ENCODE data around the gene SLC4A2.

The SLC4A2 gene

DNA sequence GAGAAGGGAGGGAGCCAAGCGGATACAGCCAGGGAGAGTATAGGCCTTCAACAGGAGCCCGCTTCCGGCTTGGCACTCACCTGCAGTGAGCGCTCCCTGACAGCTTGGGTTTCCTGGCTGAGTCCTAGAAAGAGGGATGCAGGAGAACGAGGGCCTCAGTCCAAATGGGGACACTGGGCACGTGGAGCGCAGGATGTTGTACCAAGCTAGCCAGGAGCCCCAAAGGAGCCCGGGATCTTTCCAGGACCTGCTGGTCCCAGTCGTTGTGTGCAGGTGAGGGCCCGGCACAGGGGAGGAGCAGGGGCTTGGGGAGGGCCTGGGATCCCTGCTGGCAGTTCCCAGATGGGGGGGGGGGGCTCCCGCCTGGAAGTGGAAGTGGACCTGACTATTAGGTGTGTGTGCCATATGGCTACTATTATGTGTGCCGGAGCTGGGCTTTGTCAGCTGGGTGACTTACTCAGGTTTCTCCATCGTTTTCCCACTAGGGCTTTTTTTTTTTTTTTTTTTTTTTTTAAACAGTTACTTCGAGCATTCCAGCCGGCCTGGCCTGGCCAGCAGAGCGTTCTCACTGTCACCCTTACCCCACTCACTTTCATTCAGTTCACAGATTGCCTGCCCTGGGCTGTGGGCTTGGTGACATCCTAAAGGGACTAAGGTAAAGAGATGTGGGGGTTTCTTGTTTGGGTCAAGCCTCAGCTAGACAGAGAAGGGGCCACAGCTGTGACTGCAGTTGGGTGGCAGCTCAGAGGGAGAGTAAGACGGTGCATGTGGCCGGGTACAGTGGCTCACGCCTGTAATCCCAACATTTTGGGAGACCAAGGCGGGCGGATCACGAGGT lies 30.7 kb downstream of the SLC4A2 start:
- ATAC-seq, result no peak

DNA sequence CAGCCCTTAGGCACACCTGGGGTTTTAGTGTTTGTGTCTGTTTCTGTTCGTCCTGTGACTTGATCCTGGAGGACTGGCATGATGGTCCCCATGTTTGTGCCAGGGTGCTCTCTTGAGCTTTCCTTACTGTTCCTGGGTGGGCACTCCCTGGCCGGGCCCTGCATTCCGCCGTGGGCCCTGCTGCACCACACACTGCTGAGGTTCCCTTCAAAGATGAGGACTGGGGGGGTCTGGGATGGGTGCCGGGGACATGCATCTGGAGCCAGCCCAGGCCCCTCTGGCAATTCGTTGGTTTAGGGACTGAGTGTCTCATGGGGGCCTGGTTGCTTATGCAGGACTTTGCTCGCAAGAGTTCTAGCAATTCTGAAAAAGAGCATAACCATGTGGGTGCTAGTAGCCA lies 31.6 kb downstream of the SLC4A2 start:
- TF ChIP-seq, protein P1, sequence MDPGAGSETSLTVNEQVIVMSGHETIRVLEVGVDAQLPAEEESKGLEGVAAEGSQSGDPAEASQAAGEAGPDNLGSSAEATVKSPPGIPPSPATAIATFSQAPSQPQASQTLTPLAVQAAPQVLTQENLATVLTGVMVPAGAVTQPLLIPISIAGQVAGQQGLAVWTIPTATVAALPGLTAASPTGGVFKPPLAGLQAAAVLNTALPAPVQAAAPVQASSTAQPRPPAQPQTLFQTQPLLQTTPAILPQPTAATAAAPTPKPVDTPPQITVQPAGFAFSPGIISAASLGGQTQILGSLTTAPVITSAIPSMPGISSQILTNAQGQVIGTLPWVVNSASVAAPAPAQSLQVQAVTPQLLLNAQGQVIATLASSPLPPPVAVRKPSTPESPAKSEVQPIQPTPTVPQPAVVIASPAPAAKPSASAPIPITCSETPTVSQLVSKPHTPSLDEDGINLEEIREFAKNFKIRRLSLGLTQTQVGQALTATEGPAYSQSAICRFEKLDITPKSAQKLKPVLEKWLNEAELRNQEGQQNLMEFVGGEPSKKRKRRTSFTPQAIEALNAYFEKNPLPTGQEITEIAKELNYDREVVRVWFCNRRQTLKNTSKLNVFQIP (CRISPR knock-in tag; IDR thresholded peaks at IDR 0.05; ENCODE audit: borderline replicate concordance, low read depth), result no peak
- no peak for TF ChIP-seq ZFP30 (CRISPR knock-in tag; IDR thresholded peaks at IDR 0.05)
- TF ChIP-seq RARB (CRISPR knock-in tag; IDR thresholded peaks at IDR 0.05), result no peak
- TF ChIP-seq, protein P2, sequence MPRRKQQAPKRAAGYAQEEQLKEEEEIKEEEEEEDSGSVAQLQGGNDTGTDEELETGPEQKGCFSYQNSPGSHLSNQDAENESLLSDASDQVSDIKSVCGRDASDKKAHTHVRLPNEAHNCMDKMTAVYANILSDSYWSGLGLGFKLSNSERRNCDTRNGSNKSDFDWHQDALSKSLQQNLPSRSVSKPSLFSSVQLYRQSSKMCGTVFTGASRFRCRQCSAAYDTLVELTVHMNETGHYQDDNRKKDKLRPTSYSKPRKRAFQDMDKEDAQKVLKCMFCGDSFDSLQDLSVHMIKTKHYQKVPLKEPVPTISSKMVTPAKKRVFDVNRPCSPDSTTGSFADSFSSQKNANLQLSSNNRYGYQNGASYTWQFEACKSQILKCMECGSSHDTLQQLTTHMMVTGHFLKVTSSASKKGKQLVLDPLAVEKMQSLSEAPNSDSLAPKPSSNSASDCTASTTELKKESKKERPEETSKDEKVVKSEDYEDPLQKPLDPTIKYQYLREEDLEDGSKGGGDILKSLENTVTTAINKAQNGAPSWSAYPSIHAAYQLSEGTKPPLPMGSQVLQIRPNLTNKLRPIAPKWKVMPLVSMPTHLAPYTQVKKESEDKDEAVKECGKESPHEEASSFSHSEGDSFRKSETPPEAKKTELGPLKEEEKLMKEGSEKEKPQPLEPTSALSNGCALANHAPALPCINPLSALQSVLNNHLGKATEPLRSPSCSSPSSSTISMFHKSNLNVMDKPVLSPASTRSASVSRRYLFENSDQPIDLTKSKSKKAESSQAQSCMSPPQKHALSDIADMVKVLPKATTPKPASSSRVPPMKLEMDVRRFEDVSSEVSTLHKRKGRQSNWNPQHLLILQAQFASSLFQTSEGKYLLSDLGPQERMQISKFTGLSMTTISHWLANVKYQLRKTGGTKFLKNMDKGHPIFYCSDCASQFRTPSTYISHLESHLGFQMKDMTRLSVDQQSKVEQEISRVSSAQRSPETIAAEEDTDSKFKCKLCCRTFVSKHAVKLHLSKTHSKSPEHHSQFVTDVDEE (CRISPR knock-in tag; IDR thresholded peaks at IDR 0.05), result no peak
- TF ChIP-seq, protein P3, sequence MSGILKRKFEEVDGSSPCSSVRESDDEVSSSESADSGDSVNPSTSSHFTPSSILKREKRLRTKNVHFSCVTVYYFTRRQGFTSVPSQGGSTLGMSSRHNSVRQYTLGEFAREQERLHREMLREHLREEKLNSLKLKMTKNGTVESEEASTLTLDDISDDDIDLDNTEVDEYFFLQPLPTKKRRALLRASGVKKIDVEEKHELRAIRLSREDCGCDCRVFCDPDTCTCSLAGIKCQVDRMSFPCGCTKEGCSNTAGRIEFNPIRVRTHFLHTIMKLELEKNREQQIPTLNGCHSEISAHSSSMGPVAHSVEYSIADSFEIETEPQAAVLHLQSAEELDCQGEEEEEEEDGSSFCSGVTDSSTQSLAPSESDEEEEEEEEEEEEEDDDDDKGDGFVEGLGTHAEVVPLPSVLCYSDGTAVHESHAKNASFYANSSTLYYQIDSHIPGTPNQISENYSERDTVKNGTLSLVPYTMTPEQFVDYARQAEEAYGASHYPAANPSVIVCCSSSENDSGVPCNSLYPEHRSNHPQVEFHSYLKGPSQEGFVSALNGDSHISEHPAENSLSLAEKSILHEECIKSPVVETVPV (CRISPR knock-in tag; IDR thresholded peaks at IDR 0.05), result no peak
- no peak for ATAC-seq

More for the DNA sequence above, 30.7 kb downstream of the SLC4A2 start:
- TF ChIP-seq TCF4 (CRISPR knock-in tag; IDR thresholded peaks at IDR 0.05; ENCODE audit: borderline replicate concordance) (no peak), ZNF70 (CRISPR knock-in tag; IDR thresholded peaks at IDR 0.05) (peak; percentile 86), PPARA (CRISPR knock-in tag; IDR thresholded peaks at IDR 0.05; ENCODE audit: borderline replicate concordance) (no peak)

DNA sequence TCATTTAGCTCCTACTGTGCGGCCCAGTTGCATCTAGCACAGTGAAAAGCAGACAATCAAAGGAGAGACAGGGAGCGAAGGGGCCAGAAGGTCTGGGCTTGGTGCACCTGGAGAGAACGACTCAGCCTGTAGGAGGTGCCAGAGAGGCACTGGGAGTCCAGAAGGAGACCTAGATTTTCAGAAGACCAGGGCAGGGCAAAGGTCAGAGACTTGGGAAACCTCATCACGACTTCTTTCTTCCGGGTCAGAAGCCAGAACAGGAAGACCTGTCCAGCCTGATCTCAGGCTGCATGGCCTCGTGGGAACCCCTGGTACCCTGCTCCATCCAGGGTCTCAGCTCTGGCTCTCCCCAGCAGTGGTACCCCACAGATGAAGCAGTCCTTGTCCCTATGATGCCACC lies 32.0 kb downstream of the SLC4A2 start:
- TF ChIP-seq TOX (CRISPR knock-in tag; IDR thresholded peaks at IDR 0.05; ENCODE audit: borderline replicate concordance), result no peak
- TF ChIP-seq, protein P4, sequence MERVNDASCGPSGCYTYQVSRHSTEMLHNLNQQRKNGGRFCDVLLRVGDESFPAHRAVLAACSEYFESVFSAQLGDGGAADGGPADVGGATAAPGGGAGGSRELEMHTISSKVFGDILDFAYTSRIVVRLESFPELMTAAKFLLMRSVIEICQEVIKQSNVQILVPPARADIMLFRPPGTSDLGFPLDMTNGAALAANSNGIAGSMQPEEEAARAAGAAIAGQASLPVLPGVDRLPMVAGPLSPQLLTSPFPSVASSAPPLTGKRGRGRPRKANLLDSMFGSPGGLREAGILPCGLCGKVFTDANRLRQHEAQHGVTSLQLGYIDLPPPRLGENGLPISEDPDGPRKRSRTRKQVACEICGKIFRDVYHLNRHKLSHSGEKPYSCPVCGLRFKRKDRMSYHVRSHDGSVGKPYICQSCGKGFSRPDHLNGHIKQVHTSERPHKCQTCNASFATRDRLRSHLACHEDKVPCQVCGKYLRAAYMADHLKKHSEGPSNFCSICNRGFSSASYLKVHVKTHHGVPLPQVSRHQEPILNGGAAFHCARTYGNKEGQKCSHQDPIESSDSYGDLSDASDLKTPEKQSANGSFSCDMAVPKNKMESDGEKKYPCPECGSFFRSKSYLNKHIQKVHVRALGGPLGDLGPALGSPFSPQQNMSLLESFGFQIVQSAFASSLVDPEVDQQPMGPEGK (CRISPR knock-in tag; IDR thresholded peaks at IDR 0.05; ENCODE audit: borderline replicate concordance), result no peak
- no peak for TF ChIP-seq CSDC2 (CRISPR knock-in tag; IDR thresholded peaks at IDR 0.05)
- TF ChIP-seq ZC3H10 (CRISPR knock-in tag; IDR thresholded peaks at IDR 0.05), result no peak
- TF ChIP-seq ZNF565 (CRISPR knock-in tag; conservative IDR thresholded peaks at IDR 0.05; ENCODE audit: low read depth), result no peak
- no peak for TF ChIP-seq OSR1 (CRISPR knock-in tag; IDR thresholded peaks at IDR 0.05)
- no peak for TF ChIP-seq ESRRG (CRISPR knock-in tag; IDR thresholded peaks at IDR 0.05)
- TF ChIP-seq BACH2 (CRISPR knock-in tag; IDR thresholded peaks at IDR 0.05; ENCODE audit: borderline replicate concordance), result no peak
- TF ChIP-seq ISL1 (CRISPR knock-in tag; IDR thresholded peaks at IDR 0.05), result no peak
- TF ChIP-seq, protein P5, sequence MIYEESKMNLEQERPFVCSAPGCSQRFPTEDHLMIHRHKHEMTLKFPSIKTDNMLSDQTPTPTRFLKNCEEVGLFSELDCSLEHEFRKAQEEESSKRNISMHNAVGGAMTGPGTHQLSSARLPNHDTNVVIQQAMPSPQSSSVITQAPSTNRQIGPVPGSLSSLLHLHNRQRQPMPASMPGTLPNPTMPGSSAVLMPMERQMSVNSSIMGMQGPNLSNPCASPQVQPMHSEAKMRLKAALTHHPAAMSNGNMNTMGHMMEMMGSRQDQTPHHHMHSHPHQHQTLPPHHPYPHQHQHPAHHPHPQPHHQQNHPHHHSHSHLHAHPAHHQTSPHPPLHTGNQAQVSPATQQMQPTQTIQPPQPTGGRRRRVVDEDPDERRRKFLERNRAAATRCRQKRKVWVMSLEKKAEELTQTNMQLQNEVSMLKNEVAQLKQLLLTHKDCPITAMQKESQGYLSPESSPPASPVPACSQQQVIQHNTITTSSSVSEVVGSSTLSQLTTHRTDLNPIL (CRISPR knock-in tag; IDR thresholded peaks at IDR 0.05; ENCODE audit: low read depth), result no peak
- TF ChIP-seq, protein P2 (CRISPR knock-in tag; IDR thresholded peaks at IDR 0.05), result no peak
- TF ChIP-seq ZNF8 (CRISPR knock-in tag; IDR thresholded peaks at IDR 0.05), result no peak
- no peak for TF ChIP-seq GLIS3 (CRISPR knock-in tag; IDR thresholded peaks at IDR 0.05)
- TF ChIP-seq, protein P1 (CRISPR knock-in tag; IDR thresholded peaks at IDR 0.05; ENCODE audit: borderline replicate concordance, low read depth), result no peak
- no peak for TF ChIP-seq ZFP30 (CRISPR knock-in tag; IDR thresholded peaks at IDR 0.05)
- no peak for TF ChIP-seq TCF4 (CRISPR knock-in tag; IDR thresholded peaks at IDR 0.05; ENCODE audit: borderline replicate concordance)
- TF ChIP-seq ARNTL (CRISPR knock-in tag; IDR thresholded peaks at IDR 0.05; ENCODE audit: borderline replicate concordance, low read depth), result no peak
- no peak for ATAC-seq
